ENCODE data around the gene ZSCAN21.
"Not testable (repeated sequence)": the region's sequence is repeated elsewhere in the genome, so short reads cannot be mapped to it uniquely, and the experiment has no call there.

The ZSCAN21 gene

DNA sequence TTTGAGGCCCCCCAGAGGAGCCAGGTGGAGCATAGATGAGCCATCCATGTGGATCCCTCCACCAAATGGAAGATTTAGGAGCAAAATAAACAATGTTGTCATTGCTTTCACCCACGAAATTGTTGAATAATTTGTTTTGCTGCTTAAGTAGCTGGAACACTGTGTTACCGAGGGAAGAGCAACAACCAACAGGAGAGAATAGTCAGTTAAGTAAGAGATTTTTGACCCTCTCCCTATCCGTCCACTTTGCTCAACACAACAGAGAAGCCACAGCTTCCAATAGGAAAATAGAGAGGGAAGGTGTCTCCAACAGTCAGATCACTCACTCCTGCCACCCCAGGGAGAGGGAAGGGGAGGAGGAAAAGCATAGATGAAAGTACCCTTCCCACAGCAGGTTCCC, 38.1 kb upstream of the ZSCAN21 start:
- H3K4me3 ChIP-seq (ENCODE audit: low read depth, low read length): no peak overlapping the region
- TF ChIP-seq, protein P1, sequence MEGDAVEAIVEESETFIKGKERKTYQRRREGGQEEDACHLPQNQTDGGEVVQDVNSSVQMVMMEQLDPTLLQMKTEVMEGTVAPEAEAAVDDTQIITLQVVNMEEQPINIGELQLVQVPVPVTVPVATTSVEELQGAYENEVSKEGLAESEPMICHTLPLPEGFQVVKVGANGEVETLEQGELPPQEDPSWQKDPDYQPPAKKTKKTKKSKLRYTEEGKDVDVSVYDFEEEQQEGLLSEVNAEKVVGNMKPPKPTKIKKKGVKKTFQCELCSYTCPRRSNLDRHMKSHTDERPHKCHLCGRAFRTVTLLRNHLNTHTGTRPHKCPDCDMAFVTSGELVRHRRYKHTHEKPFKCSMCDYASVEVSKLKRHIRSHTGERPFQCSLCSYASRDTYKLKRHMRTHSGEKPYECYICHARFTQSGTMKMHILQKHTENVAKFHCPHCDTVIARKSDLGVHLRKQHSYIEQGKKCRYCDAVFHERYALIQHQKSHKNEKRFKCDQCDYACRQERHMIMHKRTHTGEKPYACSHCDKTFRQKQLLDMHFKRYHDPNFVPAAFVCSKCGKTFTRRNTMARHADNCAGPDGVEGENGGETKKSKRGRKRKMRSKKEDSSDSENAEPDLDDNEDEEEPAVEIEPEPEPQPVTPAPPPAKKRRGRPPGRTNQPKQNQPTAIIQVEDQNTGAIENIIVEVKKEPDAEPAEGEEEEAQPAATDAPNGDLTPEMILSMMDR (IDR thresholded peaks at IDR 0.05; ENCODE audit: insufficient read depth, low read depth, low read length, missing control alignments): no peak
- no peak for DNase-seq (ENCODE audit: low read depth)

DNA sequence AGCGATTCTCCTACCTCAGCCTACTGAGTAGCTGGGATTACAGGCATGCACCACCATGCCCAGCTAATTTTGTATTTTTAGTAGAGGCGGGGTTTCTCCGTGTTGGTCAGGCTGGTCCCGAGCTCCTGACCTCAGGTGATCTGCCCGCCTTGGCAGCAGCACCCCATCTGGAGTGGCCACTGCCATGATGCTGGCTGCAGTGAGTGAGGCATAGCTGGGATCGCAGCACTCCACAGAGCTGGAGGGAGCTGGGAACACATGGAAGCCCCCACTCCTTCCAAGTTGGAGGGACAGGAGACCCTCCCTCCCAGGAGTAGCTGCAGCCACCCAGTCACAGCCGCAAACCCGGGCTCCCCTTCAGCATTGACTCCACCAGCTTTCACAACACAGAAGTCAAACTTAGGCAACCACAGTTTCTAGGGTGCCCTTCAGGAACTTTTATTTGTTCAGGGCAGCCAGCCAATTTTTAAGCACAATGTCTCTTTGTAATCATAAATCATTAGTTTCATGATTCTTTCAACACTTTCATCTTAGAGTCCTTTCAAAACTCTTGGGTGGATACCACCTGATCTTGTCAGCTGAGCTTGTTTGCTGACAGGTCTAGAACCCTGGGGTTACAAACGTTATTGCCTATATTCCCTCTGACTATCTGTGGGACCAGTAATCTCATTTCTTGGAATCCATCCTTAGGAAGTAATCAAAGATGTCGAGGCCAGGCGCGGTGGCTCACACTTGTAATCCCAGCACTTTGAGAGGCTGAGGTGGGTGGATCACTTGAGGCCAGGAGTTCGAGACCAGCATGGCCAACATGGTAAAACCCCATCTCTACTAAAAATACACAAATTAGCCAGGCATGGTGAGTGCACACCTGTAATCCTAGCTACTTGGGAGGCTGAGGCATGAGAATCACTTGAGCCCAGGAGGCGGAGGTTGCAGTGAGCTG, 36.9 kb upstream of the ZSCAN21 start:
- not testable (repeated sequence) for H3K4me3 ChIP-seq (ENCODE audit: low read depth, low read length); DNase-seq (ENCODE audit: low read depth)

DNA sequence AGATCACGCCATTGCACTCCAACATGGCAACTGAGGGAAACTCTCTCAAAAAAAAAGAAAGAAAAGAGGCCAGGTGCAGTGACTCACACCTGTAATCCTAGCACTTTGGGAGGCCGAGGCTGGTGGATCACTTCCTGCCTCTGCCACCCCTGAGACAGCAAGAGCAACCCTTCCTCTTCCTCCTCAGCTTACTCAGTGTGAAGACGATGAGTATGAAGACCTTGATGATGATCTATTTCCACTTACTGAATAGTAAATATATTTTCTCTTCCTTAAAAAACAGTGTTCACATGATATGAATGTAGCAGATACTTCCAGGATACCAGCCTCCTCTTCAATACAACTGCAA, 36.3 kb upstream of the ZSCAN21 start:
- no peak for DNase-seq (ENCODE audit: low read depth)
- TF ChIP-seq, protein P1 (IDR thresholded peaks at IDR 0.05; ENCODE audit: insufficient read depth, low read depth, low read length, missing control alignments): no peak
- H3K4me3 ChIP-seq (ENCODE audit: low read depth, low read length): no peak overlapping the region

DNA sequence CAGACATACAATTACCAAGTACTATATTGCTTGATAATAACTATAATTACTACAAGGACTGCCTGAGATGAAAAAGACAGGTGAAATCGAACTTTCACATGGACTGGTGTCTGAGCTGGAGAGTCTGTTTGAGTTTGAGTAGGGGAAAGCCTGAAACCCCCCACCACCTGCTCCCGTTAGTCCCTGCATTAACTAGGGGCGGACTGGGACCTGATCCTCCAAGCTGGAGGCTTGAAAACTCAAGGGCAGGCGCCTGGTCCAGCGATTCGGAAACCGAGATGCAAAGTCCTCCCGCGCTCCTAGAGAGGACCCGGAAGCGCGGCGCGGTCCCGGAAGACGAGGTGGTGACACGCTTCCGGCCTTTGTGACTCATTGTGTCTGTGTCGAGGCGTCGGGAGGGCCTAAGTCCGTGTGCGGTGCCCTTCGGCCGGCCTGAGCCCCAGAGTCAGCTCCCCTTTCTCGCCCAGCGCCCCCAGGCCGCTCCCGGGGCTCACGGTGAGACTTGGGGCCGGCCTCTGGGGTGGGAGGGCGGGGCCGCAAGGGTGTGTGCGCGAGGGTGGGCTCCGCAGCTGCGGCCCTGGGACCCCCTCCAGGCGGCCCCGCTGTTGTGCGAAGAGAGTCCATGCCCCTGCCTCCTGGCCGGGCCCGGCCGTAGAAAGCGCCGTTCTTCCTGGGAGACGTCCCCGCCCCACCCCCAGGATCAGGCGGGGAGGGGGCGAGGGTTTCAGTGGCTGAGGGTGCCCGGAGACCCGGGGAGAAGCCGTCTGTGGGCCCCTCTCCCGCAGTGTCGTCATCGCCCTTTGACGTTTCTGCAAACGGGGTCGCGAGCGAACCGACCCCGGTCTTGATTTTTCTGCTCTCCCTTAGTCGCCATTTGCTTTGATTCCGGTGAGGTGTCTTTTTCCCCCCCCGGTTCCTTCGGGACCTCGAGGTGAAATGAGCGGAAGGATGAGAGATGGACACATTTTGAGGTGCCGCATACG, 34.1 kb upstream of the ZSCAN21 start, which contains the start of gene ZKSCAN1:
TSS of gene ZKSCAN1 (plus strand) at position 365 of the 983 bp plus-strand sequence. CDS start 7,911 bp downstream, outside the sequence.
- TF ChIP-seq, protein P1 (IDR thresholded peaks at IDR 0.05; ENCODE audit: insufficient read depth, low read depth, low read length, missing control alignments): no peak
- peak; percentile 96 for DNase-seq (ENCODE audit: low read depth)
- H3K4me3 ChIP-seq (ENCODE audit: low read depth, low read length): peak within 1 kb of the TSS; percentile 68

DNA sequence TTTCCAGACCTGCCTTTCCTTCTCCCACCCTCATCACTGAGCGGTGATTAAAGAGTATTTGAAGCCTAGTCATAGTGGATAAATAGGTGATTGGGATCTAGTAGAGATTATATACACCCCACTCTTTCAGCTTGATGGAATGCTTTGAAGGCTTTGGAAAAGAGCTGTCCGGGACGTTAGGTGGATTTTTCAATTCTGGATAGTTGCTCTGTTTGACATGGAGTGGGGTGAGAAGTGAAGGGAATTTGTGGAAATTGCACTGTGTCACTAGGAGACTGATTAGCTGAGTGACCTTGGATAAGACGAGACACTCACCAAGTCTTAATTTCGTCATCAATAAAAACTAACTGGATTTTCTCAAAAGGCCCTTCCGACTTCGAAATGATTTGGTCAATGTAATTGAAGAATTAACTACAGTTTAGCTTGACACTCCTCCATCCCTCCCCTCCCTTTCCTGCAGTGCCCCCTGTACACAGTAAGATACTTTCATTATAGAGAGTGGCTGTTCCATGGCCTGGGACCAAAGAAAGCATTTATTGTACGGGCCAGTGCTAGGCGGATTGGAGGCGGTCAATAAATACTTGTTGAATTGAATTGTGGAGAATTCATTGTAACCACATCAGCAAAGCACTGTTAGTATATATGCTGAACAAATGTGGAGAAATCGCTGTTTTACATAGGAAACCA, 33.2 kb upstream of the ZSCAN21 start:
- DNase-seq (ENCODE audit: low read depth): no peak
- H3K4me3 ChIP-seq (ENCODE audit: low read depth, low read length): peak overlapping the region; percentile 68
- TF ChIP-seq, protein P1 (IDR thresholded peaks at IDR 0.05; ENCODE audit: insufficient read depth, low read depth, low read length, missing control alignments): no peak

DNA sequence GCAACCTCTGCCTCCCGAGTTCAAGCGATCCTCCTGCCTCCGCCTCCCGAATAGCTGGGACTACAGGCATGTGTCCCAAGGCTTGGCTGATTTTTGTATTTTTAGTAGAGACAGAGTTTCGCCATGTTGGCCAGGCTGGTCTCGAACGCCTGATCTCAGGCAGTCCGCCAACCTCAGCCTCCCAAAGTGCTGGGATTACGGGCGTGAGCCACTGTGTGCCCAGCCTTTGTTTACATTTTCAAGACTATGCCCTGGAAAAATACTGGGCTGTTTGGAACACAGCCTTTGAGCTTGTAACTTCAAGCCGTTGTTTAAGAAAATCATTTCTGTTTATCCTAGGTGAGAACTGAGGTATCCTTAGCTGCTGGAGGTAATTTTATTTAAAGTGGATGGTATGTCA, 32.3 kb upstream of the ZSCAN21 start:
- no peak overlapping the region for H3K4me3 ChIP-seq (ENCODE audit: low read depth, low read length)
- DNase-seq (ENCODE audit: low read depth): no peak
- TF ChIP-seq, protein P1 (IDR thresholded peaks at IDR 0.05; ENCODE audit: insufficient read depth, low read depth, low read length, missing control alignments): no peak

Measured in GM12865 (cell line).